NCI-H146 treated with DMSO at 0.1 percent for 48 hours (cell line): ENCODE data around the gene C2orf78.
A peak's percentile ranks its signal among the peaks of the same experiment; 100 is the strongest.

Experiments used
- DNase-seq: peaks from one replicate; lab custom pipeline; 2025; ENCODE audit not compliant: unreplicated experiment; lab: John Stamatoyannopoulos, UW

Gene C2orf78

GRCh38 chr2:73836141-73836943 lies 52.4 kb downstream of the C2orf78 start:
- no peak for DNase-seq

- no peak for DNase-seq
These were observed 54.0 kb downstream of the C2orf78 start for GRCh38 chr2:73837847-73838585.

- no peak for DNase-seq
These were observed 55.0 kb downstream of the C2orf78 start for GRCh38 chr2:73838889-73839534.

- no peak for DNase-seq
These were observed 55.8 kb downstream of the C2orf78 start for GRCh38 chr2:73839653-73840411.

- DNase-seq: no peak
These were observed 58.1 kb downstream of the C2orf78 start for GRCh38 chr2:73841912-73842738.

GRCh38 chr2:73842739-73843019 lies 58.7 kb downstream of the C2orf78 start:
- DNase-seq: no peak

- no peak for DNase-seq
These were observed 60.1 kb downstream of the C2orf78 start for GRCh38 chr2:73844087-73844486.

GRCh38 chr2:73850009-73850408 lies 66.0 kb downstream of the C2orf78 start:
- DNase-seq: peak; percentile 77

- DNase-seq: no peak
These were observed 67.3 kb downstream of the C2orf78 start for GRCh38 chr2:73851274-73851673.

- no peak for DNase-seq
These were observed 68.0 kb downstream of the C2orf78 start for GRCh38 chr2:73852020-73852419.

- DNase-seq: no peak
These were observed 71.5 kb downstream of the C2orf78 start for GRCh38 chr2:73855526-73855925.

- no peak for DNase-seq
These were observed 72.2 kb downstream of the C2orf78 start for GRCh38 chr2:73856214-73856613.

- no peak for DNase-seq
These were observed 76.0 kb downstream of the C2orf78 start for GRCh38 chr2:73859721-73860586.

GRCh38 chr2:73862987-73863386 lies 79.0 kb downstream of the C2orf78 start:
- no peak for DNase-seq
